Calu3 (cell line): ENCODE data around the gene MYO18B. TPM values are rescaled to one million over a fixed set of nuclear protein-coding genes. Genes with fewer than 3 reads are reported as not detected.

Source experiments
- BruUV-seq: library from RNA; stranded (reverse); fragments of 400-500 nt; replicated peaks from 2 replicates; lab custom pipeline; 2021; lab: Mats Ljungman, UMichigan
- CTCF ChIA-PET: fragments of 300-600 bp; sonication (Branson Sonifier 250); formaldehyde crosslinking; loops from one replicate; lab custom pipeline; 2022; ENCODE audit warnings: antibody characterized with exemption; lab: Charles Lee
- DNase-seq: peaks from one replicate; pipeline ENCODE4 v3.0.0; 2022
- H3K27ac Mint-ChIP-seq: one replicate; pipeline ENCODE4 v1.8.0; 2022; ENCODE audit warnings: mixed read lengths; ENCODE audit not compliant: unreplicated experiment
- H3K27me3 Mint-ChIP-seq: one replicate; pipeline ENCODE4 v1.8.0; 2022; ENCODE audit warnings: mixed read lengths; ENCODE audit not compliant: unreplicated experiment
- H3K36me3 Mint-ChIP-seq: one replicate; pipeline ENCODE4 v1.8.0; 2022; ENCODE audit warnings: mild to moderate bottlenecking, moderate library complexity, mixed read lengths; ENCODE audit not compliant: insufficient read depth, unreplicated experiment
- H3K4me1 Mint-ChIP-seq: one replicate; pipeline ENCODE4 v1.8.0; 2022; ENCODE audit warnings: mild to moderate bottlenecking, low read depth, mixed read lengths; ENCODE audit not compliant: unreplicated experiment
- H3K4me3 Mint-ChIP-seq: one replicate; pipeline ENCODE4 v1.8.0; 2022; ENCODE audit warnings: mild to moderate bottlenecking, low read depth, moderate library complexity, mixed read lengths; ENCODE audit not compliant: unreplicated experiment
- H3K9me3 Mint-ChIP-seq: one replicate; pipeline ENCODE4 v1.8.0; 2022; ENCODE audit warnings: low read depth, mixed read lengths; ENCODE audit not compliant: unreplicated experiment
- intact Hi-C: fragments of 100-400 bp; cut with micrococcal nuclease; formaldehyde crosslinking; loops from one replicate; pipeline ENCODE4 v1.10.0; 2022; ENCODE audit not compliant: unreplicated experiment
- total RNA-seq: library from RNA; stranded (reverse); gene quantifications from 2 replicates; pipeline ENCODE4 v1.2.3, GENCODE V29; 2022
- TF ChIP-seq, protein P1 (sequence below): fragments of 200-600 bp; IDR thresholded peaks from one replicate; pipeline ENCODE4 v1.8.0; 2022; ENCODE audit warnings: antibody characterized with exemption; ENCODE audit not compliant: unreplicated experiment

The MYO18B gene
- total RNA-seq, 1 experiment from 2014 or later, result 0.59 TPM

DNA sequence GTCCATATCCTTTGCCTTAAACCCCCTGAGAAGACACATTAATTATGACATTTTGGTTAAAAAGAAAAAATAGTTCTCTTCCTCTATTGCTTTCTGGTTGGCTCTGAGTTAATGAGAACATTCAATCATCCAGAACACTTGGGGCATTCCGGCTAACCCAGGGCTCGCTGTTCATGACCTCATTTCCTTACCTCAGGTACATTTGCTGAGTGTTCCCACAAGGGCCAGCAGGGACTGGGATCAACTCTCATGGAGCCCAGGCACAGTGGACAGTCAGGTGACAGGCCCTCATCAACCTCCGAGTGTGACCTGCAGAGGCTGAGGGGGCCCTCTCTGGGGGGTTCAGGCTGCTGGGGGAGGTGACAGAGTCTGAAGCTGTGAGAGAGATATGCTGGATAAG lies 98.9 kb downstream of the MYO18B start:
- no TSS peak for BruUV-seq
- intact Hi-C loops, result no loop called here
- H3K27me3 Mint-ChIP-seq, result peaks cover 84% of the 10 kb centered on the region
- CTCF ChIA-PET, result no interaction called here
- H3K4me3 Mint-ChIP-seq, result no peak overlapping the region
- no peaks in the 10 kb centered on the region for H3K36me3 Mint-ChIP-seq
- H3K9me3 Mint-ChIP-seq, result no peaks in the 10 kb centered on the region
- TF ChIP-seq, protein P1, sequence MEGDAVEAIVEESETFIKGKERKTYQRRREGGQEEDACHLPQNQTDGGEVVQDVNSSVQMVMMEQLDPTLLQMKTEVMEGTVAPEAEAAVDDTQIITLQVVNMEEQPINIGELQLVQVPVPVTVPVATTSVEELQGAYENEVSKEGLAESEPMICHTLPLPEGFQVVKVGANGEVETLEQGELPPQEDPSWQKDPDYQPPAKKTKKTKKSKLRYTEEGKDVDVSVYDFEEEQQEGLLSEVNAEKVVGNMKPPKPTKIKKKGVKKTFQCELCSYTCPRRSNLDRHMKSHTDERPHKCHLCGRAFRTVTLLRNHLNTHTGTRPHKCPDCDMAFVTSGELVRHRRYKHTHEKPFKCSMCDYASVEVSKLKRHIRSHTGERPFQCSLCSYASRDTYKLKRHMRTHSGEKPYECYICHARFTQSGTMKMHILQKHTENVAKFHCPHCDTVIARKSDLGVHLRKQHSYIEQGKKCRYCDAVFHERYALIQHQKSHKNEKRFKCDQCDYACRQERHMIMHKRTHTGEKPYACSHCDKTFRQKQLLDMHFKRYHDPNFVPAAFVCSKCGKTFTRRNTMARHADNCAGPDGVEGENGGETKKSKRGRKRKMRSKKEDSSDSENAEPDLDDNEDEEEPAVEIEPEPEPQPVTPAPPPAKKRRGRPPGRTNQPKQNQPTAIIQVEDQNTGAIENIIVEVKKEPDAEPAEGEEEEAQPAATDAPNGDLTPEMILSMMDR, result no peak
- H3K27ac Mint-ChIP-seq, result no peak overlapping the region
- no peaks in the 10 kb centered on the region for H3K4me1 Mint-ChIP-seq
- no peak for DNase-seq

DNA sequence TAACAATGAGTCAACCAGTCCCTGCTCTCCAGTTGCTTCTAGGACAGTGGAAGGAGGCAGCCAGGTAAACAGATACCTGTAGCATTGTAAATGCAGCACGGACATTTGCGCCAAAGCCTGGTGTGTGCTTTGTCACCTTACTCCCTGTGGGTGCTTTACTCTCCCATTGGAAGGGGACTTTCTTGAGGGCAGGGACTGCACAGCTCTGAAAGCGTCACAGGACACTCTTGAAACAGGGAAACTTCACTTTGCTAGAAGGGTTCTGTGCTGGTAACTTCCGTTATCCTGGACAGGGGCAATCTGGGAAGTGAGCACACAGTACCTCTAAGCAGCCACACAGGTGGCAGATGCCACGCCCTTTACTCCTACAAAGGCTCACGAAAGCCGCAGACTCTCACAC lies 99.8 kb downstream of the MYO18B start:
- Mint-ChIP-seq H3K4me3 (no peak overlapping the region), H3K4me1 (no peaks in the 10 kb centered on the region), H3K27ac (no peak overlapping the region), H3K36me3 (no peaks in the 10 kb centered on the region), H3K9me3 (no peaks in the 10 kb centered on the region), H3K27me3 (peaks cover 79% of the 10 kb centered on the region)
- intact Hi-C loops, result no loop called here
- no peak for DNase-seq
- CTCF ChIA-PET, result interaction anchor here (0.5 kb wide), 1 partner anchor 63 kb away, joined by 3 read pairs; no protein-coding TSS in a partner anchor
- TF ChIP-seq, protein P1, result no peak
- no TSS peak for BruUV-seq

DNA sequence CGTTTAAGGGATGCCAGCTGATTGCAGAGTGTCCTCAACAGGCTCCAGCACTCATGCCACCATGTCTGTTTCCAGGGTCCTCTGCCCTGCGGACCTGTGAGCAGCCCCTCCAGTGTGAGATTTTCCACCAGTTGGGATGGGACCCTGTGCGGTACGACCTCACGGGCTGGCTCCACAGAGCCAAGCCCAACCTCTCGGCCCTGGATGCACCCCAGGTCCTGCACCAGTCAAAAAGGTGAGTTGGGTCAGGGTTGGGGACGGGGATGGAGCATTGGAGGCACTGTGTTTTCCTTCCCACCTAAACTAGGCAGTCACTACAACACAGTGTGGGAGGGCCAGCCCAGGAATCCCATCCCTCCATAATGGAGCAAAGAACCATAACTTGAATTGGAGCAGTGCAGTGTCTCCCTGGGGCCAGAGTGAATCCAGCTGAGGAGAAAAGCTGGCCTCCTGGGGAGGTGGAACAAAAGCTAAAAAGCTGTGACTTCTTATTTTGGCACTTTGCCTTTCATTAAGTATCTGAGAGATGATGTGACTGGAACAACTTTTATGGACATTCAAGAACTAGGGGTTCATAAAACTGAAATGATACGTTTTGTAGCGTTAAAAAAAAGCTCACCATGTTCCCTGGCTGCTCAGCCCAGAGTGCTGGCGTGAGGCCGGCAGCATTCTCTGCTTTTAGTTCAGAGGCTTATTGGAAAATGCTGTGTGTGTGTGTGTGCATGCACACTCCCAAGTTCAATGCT lies 101.8 kb downstream of the MYO18B start:
- Mint-ChIP-seq H3K36me3 (peaks cover 4% of the 10 kb centered on the region), H3K4me1 (no peaks in the 10 kb centered on the region), H3K27me3 (peaks cover 79% of the 10 kb centered on the region), H3K27ac (no peak overlapping the region), H3K9me3 (no peaks in the 10 kb centered on the region), H3K4me3 (no peak overlapping the region)
- TF ChIP-seq, protein P1, result no peak
- no peak for DNase-seq
- CTCF ChIA-PET, result no interaction called here
- no TSS peak for BruUV-seq
- intact Hi-C loops, result no loop called here

DNA sequence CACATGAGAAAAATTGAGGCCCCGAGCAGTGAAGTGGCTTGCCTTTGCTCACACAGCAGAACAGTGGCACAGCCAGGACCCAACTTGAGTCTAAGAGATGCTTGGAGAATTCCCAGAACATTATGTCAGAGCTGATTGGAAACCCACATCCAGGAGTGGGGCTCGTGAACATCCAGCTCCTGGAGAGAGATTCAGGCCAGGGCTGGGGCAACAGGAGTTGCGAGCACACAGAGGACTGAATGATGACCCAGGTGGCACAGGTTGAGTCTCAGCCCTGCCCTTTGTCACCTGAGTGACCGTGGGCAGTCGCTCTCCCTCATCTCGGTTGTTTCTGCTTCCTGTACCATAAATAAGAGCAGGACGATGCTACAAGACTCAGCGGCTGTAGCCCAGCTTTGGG lies 102.6 kb downstream of the MYO18B start:
- no peaks in the 10 kb centered on the region for H3K9me3 Mint-ChIP-seq
- no peak overlapping the region for H3K27ac Mint-ChIP-seq
- TF ChIP-seq, protein P1, result no peak
- CTCF ChIA-PET, result interaction anchor here (0.6 kb wide), 1 partner anchor 571 kb away, joined by 4 read pairs; no protein-coding TSS in a partner anchor
- DNase-seq, result no peak
- peaks cover 4% of the 10 kb centered on the region for H3K36me3 Mint-ChIP-seq
- no peaks in the 10 kb centered on the region for H3K4me1 Mint-ChIP-seq
- peaks cover 79% of the 10 kb centered on the region for H3K27me3 Mint-ChIP-seq
- no peak overlapping the region for H3K4me3 Mint-ChIP-seq
- intact Hi-C loops, result no loop called here
- no TSS peak for BruUV-seq
